Stimulated activated CD4-positive, alpha-beta T cell treated with anti-CD3 and anti-CD28 coated beads, Interleukin-12 subunit alpha, Interleukin-12 subunit beta, amount 100 ng/mL, for 24 hours (primary cell): ENCODE results near the gene MICAL2.
A peak's percentile ranks its signal among the peaks of the same experiment; 100 is the strongest.

Source experiments
- DNase-seq, 2 experiments: peaks; one replicate each; pipeline ENCODE4 v3.0.0-alpha.2; 2020; ENCODE audit warnings: low read depth in 2 of 2

The MICAL2 gene

DNA sequence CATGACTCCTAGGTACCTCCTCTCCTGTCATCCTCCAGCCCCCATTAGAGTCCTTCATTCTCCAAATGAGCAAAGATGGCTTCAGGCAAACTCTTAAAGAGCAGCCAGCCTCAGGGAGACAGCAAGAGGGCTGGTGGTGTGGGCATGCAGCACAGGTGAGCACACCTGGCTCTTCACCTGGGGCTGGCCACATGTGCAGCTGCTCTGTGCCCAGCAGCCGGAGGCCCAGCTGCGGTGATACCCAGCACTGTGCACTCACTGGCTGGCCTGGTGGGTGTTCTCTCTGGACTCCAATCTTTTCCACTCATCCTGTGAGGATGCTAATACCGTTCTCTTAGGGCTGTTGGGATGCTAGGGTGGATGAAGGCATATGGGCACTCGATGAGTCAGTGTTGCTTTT is 160.9 kb downstream of the MICAL2 start:
- no peak for DNase-seq

DNA sequence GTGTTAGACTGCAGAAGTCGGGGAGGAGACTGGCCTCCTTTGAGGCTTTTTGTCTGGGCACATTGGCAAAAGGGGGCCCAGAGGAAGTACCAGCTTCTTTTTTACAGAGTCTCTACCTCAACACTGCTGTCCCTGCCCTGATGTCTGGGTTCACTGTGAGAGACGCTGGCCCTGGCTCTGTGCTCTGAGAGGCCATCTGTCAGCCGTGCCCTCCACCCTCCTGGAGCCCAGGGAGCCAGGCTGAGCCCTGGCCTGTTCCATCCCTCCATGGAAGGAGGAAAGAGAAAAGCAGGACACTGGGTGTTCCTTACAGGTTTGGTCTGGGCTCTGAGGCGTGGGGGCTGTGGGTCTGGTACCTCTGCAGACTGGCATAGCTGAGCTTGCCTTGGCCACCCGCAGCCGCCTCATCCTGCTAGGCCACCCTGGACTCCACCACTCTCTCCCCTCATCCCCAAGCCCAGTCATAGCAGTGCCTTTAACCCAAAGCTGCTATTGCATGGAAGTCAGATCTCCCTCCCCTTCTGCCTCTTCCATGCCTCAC is 161.5 kb downstream of the MICAL2 start:
- DNase-seq: no peak

- no peak for DNase-seq
Measured at GRCh38 chr11:12272821-12273617, 162.6 kb downstream of the MICAL2 start.

- no peak for DNase-seq
Measured at GRCh38 chr11:12273618-12273995, 163.2 kb downstream of the MICAL2 start.

GRCh38 chr11:12274056-12274455 is 163.7 kb downstream of the MICAL2 start:
- DNase-seq: no peak

DNA sequence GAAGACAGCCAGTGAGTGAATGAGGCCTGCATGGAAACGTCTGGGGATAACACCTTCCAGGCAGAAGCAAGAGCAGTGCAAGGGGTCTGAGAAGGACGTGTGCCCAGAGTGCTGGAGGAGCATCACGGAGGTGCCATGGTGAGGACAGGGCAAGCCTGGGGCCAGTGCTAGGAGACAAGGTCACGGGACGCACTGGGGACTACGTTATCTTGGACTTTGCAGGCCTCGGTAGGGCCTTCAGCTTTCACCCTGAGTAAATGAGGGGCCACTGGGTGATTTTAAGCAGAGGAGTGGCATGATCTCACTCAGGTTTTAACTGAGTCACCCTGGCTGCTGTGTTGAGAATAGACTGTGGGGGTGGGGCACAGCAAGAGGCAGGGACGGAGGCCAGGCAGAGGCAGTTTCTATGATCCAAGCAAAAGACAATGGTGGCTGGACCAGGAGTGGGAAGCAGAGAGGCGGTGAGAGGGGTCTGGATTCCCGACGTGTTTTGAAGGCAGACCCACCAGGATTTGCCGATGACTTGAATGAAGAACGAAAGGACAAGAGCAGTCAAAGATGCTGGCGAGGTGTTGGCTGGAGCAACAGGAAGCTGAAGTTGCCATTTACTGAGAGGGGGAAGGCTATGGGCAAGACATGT is 164.3 kb downstream of the MICAL2 start:
- no peak for DNase-seq

- no peak for DNase-seq
Measured at GRCh38 chr11:12275818-12276217, 165.4 kb downstream of the MICAL2 start.

- DNase-seq: no peak
Measured at GRCh38 chr11:12276356-12276755, 166.0 kb downstream of the MICAL2 start.

DNA sequence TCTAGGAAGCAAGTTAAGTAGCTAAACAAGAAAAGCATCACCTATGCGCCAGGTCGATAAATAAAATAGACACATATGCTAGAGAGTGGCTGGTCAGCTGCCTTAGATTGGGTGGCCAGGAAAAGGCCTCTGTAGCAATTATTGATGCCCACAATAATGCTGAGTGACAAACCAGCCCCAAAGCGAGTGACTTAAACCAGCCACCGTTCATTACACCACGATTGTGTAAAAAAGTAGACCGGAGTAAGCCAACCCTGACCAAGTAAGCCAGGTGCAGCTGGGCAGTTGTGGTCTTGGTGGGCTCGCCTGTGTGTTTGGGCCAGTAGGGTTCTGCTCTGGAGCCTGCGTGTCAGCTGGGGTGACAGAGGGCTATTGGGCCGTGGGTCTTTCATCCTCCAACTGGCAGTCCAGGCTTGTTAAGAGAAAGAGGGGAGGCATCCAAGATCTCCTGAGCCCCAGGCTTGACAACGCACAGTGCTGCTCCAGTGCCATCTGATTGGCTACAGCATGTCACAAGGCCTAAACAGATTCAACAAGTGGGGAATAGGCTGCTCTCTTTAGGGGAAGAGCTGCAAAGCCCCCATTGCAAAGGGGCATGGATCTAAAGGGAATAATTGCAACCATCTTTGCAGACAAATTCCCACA is 166.6 kb downstream of the MICAL2 start:
- DNase-seq: no peak

DNA sequence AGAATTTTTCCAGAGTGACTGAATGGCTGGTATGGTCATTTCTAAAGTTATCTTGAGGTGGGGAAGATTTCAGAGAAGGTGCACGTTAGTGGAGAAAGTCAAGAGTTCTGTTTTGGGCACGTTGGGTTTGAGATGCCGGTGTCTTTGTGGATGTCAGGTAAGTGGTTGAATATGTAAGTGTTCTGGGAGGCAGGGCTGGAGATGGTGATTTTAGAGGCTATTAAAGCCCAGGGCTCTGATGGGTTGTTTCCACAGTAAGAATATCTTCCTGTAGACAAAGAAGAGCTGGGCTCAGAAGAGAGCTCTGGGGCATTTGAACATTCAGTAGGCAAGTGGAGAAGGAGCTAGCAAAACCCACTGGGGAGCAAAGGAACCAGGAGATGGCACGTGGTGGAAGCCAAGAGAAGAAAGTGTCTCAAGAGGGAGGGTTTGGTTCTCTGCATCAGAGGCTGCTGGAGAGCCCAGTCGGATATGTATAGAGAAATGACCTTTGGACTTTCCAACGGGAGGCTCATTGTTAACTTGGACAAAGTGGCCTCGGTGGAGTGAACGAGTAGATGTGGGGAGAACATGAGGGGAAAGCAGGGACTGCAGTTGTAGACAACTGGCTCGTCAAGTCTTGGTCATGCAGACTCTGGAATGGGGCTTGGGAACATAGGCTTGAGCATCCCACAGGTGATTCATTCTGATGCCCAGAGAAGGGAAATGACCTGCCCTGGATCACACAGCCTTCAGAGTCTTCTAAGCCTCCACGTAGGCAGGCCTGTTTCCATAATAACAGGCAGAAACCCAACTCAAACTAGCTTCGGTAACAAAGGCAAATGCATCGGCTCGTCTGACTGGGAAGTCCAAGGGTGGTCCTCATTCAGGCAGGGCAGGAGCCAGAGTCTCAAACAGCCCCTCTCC is 168.6 kb downstream of the MICAL2 start:
- DNase-seq: no peak

DNA sequence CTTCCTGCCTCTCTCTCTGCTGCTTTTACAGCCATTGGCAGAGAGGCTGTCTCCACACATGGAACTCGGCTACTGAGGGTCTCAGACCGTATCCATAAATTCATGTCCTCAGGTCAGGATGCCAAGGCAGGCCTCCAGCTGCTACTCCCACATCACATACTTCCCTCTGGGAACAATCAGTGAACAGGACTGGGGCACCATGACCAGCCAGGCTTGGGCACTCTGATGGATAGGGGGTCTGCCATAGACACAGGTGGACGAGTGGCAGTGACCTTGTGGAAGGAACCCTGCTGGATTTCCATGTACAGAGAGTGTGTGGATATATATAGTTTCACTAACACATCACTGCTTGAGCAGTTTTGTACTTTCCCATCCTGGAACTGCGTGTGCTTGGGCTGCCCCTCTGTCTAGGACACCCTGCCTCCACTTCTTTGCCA is 169.3 kb downstream of the MICAL2 start:
- no peak for DNase-seq

GRCh38 chr11:12280199-12280837 is 169.9 kb downstream of the MICAL2 start:
- DNase-seq: no peak

GRCh38 chr11:12280838-12281565 is 170.6 kb downstream of the MICAL2 start:
- DNase-seq: peak in 1 of 2 experiments; percentile 14

GRCh38 chr11:12281571-12282478 is 171.4 kb downstream of the MICAL2 start:
- peak; percentile 64 to 82 for DNase-seq

DNA sequence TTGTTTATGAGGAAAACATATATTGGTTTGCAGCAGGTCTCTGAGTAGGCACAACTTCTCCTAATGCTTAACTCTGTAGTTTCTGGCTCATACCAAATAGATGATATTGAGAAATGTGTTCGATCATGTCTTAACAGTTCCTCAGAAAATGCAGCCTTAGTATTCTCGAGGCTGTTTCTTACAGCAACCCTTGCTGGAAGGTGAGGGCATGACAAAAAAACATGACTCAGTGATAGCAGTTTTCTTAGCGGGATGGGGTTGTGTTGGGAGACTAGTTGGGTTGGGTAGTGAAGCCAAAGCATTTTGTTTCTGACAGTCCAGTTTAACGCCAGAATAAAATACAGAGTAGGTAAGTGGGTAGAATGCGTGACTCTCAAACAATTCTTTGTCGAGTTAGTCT is 172.3 kb downstream of the MICAL2 start:
- no peak for DNase-seq

- no peak for DNase-seq
Measured at GRCh38 chr11:12284316-12285050, 174.1 kb downstream of the MICAL2 start.

- DNase-seq: no peak
Measured at GRCh38 chr11:12285106-12285505, 174.7 kb downstream of the MICAL2 start.

GRCh38 chr11:12285811-12286222 is 175.4 kb downstream of the MICAL2 start:
- DNase-seq: no peak

GRCh38 chr11:12286606-12287005 is 176.2 kb downstream of the MICAL2 start:
- no peak for DNase-seq
